K562 (cell line): ENCODE data around the gene LRRK1. TPM values are rescaled to one million over a fixed set of nuclear protein-coding genes. Genes with fewer than 3 reads are reported as not detected.

Source experiments
- ATAC-seq: fragments of 200-7000 bp; cut with Tn5 transposase; 3 replicates; pipeline ENCODE4 v1.9.1; 2020; ENCODE audit warnings: moderate library complexity
- BruUV-seq: library from RNA; stranded (reverse); fragments of 400-500 nt; replicated peaks from 2 replicates; lab custom pipeline; 2021; lab: Mats Ljungman, UMichigan
- CTCF ChIA-PET: fragments of 300-600 bp; formaldehyde crosslinking; extraction: SDS; loops from one replicate; lab custom pipeline; 2021; ENCODE audit warnings: low intra/inter-chr PET ratio; lab: Yijun Ruan, JAX
- POLR2A ChIA-PET: fragments of 300-600, 350-650 bp; sonication (Branson Sonifier 250); formaldehyde crosslinking; extraction: SDS; loops from one replicate; lab custom pipeline; 2021; ENCODE audit warnings: antibody characterized with exemption, inconsistent platforms; lab: Yijun Ruan, JAX
- DNase-seq, 4 experiments: peaks; one replicate each; pipeline versions ENCODE4 v3.0.0 to v3.0.0-alpha.2; 2011 to 2018; ENCODE audit warnings: low spot score in 3 of 4, mixed read lengths in 3 of 4; ENCODE audit errors: extremely low read depth in 1 of 4
- FAIRE-seq: peaks from 2 replicates; lab custom pipeline; 2011; peaks lifted over from hg19 to GRCh38; lab: Jason Lieb, UNC
- H2AFZ ChIP-seq: 2 replicates; pipeline ENCODE4 v1.6.0; 2011; ENCODE audit warnings: low read depth, low read length, control low read depth, inconsistent platforms
- H3K27ac ChIP-seq: fragments of 200-600 bp; 3 replicates; pipeline ENCODE4 v1.8.0; 2011; ENCODE audit warnings: low read depth, mild to moderate bottlenecking, control low read depth, inconsistent platforms, low read length, moderate library complexity, mixed read lengths; ENCODE audit errors: extremely low read depth
- H3K27me3 ChIP-seq, 2 experiments: fragments of 300-600 bp in 1 of 2; 2 replicates in 1 of 2; 3 replicates in 1 of 2; pipeline versions ENCODE4 v1.6.0 to v1.8.0; 2011; ENCODE audit warnings: inconsistent platforms in 2 of 2, low read length in 2 of 2, mild to moderate bottlenecking in 1 of 2, mixed read lengths in 1 of 2, moderate library complexity in 1 of 2; ENCODE audit not compliant: control insufficient read depth in 2 of 2, insufficient read depth in 2 of 2
- H3K36me3 ChIP-seq: fragments of 300-600 bp; 3 replicates; pipeline ENCODE4 v1.8.0; 2011; ENCODE audit warnings: mild to moderate bottlenecking, low read length, inconsistent platforms; ENCODE audit not compliant: control insufficient read depth, insufficient read depth
- H3K4me1 ChIP-seq, 2 experiments: fragments of 200-600 bp in 1 of 2; replicated peaks in 1 of 2; 2 replicates in 1 of 2; 3 replicates in 1 of 2; pipeline versions ENCODE4 v1.5.1 to v1.8.0; 2011; ENCODE audit warnings: inconsistent platforms in 2 of 2, low read length in 2 of 2, mild to moderate bottlenecking in 1 of 2, mixed read lengths in 1 of 2, moderate library complexity in 1 of 2; ENCODE audit not compliant: control insufficient read depth in 2 of 2, insufficient read depth in 2 of 2
- H3K4me2 ChIP-seq: 2 replicates; pipeline ENCODE4 v1.6.1; 2011; ENCODE audit warnings: low read length, control low read depth, inconsistent platforms, mixed read lengths; ENCODE audit not compliant: insufficient read depth
- H3K4me3 ChIP-seq: fragments of 200-600 bp; sonication (generic), shearing (Covaris generic); 2 replicates; pipeline ENCODE4 v1.5.1; 2016; ENCODE audit warnings: control low read depth, inconsistent platforms
- H3K79me2 ChIP-seq: fragments of 200-600 bp; 3 replicates; pipeline ENCODE4 v1.8.0; 2011; ENCODE audit warnings: low read length, inconsistent platforms; ENCODE audit not compliant: control insufficient read depth, insufficient read depth
- H3K9ac ChIP-seq, 2 experiments: 2 replicates each; pipeline versions ENCODE4 v1.6.0 to v1.6.1; 2011; ENCODE audit warnings: low read depth in 2 of 2, low read length in 2 of 2, control low read depth in 1 of 2, inconsistent platforms in 1 of 2, mild to moderate bottlenecking in 1 of 2, mixed read lengths in 1 of 2; ENCODE audit not compliant: insufficient read depth in 1 of 2
- H3K9me1 ChIP-seq: one replicate; pipeline ENCODE4 v1.6.0; 2011; ENCODE audit warnings: inconsistent platforms, mild to moderate bottlenecking, low read length, moderate library complexity; ENCODE audit not compliant: control insufficient read depth, insufficient read depth
- H3K9me3 ChIP-seq: replicated peaks from 2 replicates; pipeline ENCODE4 v1.5.1; 2011; ENCODE audit warnings: low read depth, low read length, inconsistent platforms; ENCODE audit not compliant: control insufficient read depth, insufficient read depth
- H4K20me1 ChIP-seq: replicated peaks from 2 replicates; pipeline ENCODE4 v1.6.1; 2011; ENCODE audit warnings: low read length, inconsistent platforms, mixed read lengths; ENCODE audit not compliant: control insufficient read depth, insufficient read depth
- CBFA2T2 ChIP-seq: fragments of 450-650 bp; conservative IDR thresholded peaks from 2 replicates; pipeline ENCODE4 v1.6.1; 2017; ENCODE audit warnings: mild to moderate bottlenecking
- COPS2 ChIP-seq: fragments of 450-650 bp; conservative IDR thresholded peaks from 2 replicates; pipeline ENCODE4 v1.6.1; 2016; ENCODE audit warnings: mild to moderate bottlenecking, moderate library complexity
- HMG20B ChIP-seq: fragments of 250-450 bp; sonication (Bioruptor Pico); IDR thresholded peaks from 2 replicates; pipeline ENCODE4 v1.5.0; 2021; ENCODE audit warnings: mild to moderate bottlenecking
- KDM5B ChIP-seq: fragments of 200-600 bp; sonication (generic); IDR thresholded peaks from 2 replicates; pipeline ENCODE4 v1.6.1; 2012; ENCODE audit warnings: low read depth, mild to moderate bottlenecking, moderate library complexity, low read length, control low read depth, inconsistent platforms; ENCODE audit not compliant: insufficient replicate concordance
- SMARCB1 ChIP-seq: IDR thresholded peaks from 2 replicates; pipeline ENCODE4 v1.6.1; 2011; ENCODE audit warnings: improper control_type of control experiment, low read depth; ENCODE audit not compliant: insufficient read length
- SPI1 ChIP-seq: IDR thresholded peaks from 2 replicates; pipeline ENCODE4 v1.6.1; 2011; ENCODE audit warnings: low read depth, low read length, control low read depth, borderline replicate concordance
- ZNF695 ChIP-seq: fragments of 450-650 bp; formaldehyde crosslinking; IDR thresholded peaks from 2 replicates; pipeline ENCODE4 v1.4.0; 2020; ENCODE audit warnings: mild to moderate bottlenecking, moderate library complexity
- WGBS: fragments of 100-300 bp; shearing (Covaris generic); methylation state at CpG from one replicate; pipeline ENCODE4 v1.1.6; 2016; ENCODE audit warnings: low coverage, mixed read lengths; ENCODE audit not compliant: insufficient coverage; ENCODE audit errors: missing lambda C conversion rate; 5-methylcytosine and 5-hydroxymethylcytosine counted together
- in situ Hi-C: fragments of 300-500 bp; cut with MboI; formaldehyde crosslinking; loops from 4 replicates; pipeline ENCODE4 v1.15.0; 2018; ENCODE audit warnings: inconsistent platforms, mixed read lengths
- intact Hi-C: fragments of 100-400 bp; cut with micrococcal nuclease; formaldehyde crosslinking; loops from 2 replicates; pipeline ENCODE4 v1.14.2; 2022
- polyA plus RNA-seq, 8 experiments: library from polyadenylated mRNA; depleted of rRNA in 4 of 8; stranded (reverse) in 5 of 8; unstranded in 3 of 8; fragments of >200 nt; fragmentation: Nextera tagmentation in 2 of 8; fragmentation: Illumina TruSeq in 1 of 8; extraction: Ambion mirVana in 2 of 8; extraction: Trizol in 1 of 8; gene quantifications; 2 replicates each; pipeline versions ENCODE4 v1.2.1 to v1.2.3, GENCODE V29; 2011 to 2014; ENCODE audit warnings: inconsistent platforms in 1 of 8, missing spikeins in 1 of 8
- total RNA-seq, 7 experiments: library from RNA; depleted of rRNA in 6 of 7; stranded (reverse); fragments of >200 nt in 6 of 7; fragmentation: Illumina TruSeq in 2 of 7; extraction: Trizol in 2 of 7; gene quantifications; 2 replicates each; pipeline versions ENCODE4 v1.2.1 to v1.2.3, GENCODE V29; 2011 to 2021; ENCODE audit warnings: low replicate concordance in 1 of 7
- TF ChIP-seq, protein P1 (sequence below): fragments of 150-350 bp; conservative IDR thresholded peaks from 2 replicates; pipeline ENCODE4 v1.6.1; 2014; ENCODE audit warnings: low read length

LRRK1 gene
- total and polyA plus RNA-seq, 9 of the 15 experiments (the other 6 are each of a cell fraction or from before 2014, with no cell fraction given): 0.01 to 1.5 (median 0.11) TPM

DNA sequence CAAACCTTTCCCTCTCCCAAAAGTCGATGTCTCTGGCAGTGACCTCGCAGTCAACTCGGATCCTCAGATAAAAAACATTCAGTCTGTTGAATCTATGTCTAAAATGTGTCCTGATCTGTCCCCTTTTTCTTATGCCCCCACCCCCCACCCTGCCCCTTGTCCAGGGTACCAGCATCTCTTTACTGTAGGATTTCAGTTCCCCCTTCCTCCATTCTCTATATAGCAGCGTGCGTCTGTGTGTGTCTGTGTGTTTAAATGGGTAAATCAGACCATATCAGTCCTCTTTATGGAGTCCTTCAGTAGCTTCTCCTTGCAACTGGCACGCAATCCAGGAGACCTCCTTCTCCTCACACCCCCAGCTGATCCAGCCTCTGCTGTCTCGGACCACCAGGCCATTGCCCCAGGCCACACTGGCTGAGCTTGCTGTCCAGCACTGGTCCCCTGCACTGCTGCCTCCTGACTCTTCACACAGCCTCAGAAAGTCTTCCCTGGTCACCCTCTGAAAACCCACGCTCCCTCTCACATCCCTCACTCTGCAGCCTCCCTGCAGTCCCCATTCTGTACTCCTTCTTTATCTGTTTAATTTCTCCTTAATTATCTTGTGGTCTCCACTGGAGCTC is 1.5 kb downstream of the LRRK1 start:
- FAIRE-seq (no peak), DNase-seq (no peak), ATAC-seq (no peak)
- Histone ChIP-seq H3K9ac (no peak overlapping the region), H3K4me3 (no peak overlapping the region), H3K36me3 (no peaks in the 10 kb centered on the region), H3K4me1 (peaks cover 0 to 20% of the 10 kb centered on the region in 2 experiments; a peak in 2 of 5 replicates), H3K27me3 (peaks cover 21 to 63% of the 10 kb centered on the region in 2 experiments), H3K9me1 (no peaks in the 10 kb centered on the region), H3K9me3 (no peaks in the 10 kb centered on the region), H3K79me2 (no peaks in the 10 kb centered on the region), H3K27ac (no peak overlapping the region), H3K4me2 (no peak overlapping the region), H4K20me1 (peaks cover 4% of the 10 kb centered on the region; the same call in 1 of the 2 replicates), H2AFZ (no peak overlapping the region)
- CTCF ChIA-PET: no interaction called here
- intact Hi-C loops (no loop called here), in situ Hi-C loops (loop anchor here (25.0 kb wide), 1 partner anchor 342 kb away; the partner anchor contains the start of gene CHSY1)
- BruUV-seq: no TSS peak
- POLR2A ChIA-PET: no interaction called here
- no peak for TF ChIP-seq SPI1
- 7% methylated on average over 8 of the region's 8 CpGs for WGBS

DNA sequence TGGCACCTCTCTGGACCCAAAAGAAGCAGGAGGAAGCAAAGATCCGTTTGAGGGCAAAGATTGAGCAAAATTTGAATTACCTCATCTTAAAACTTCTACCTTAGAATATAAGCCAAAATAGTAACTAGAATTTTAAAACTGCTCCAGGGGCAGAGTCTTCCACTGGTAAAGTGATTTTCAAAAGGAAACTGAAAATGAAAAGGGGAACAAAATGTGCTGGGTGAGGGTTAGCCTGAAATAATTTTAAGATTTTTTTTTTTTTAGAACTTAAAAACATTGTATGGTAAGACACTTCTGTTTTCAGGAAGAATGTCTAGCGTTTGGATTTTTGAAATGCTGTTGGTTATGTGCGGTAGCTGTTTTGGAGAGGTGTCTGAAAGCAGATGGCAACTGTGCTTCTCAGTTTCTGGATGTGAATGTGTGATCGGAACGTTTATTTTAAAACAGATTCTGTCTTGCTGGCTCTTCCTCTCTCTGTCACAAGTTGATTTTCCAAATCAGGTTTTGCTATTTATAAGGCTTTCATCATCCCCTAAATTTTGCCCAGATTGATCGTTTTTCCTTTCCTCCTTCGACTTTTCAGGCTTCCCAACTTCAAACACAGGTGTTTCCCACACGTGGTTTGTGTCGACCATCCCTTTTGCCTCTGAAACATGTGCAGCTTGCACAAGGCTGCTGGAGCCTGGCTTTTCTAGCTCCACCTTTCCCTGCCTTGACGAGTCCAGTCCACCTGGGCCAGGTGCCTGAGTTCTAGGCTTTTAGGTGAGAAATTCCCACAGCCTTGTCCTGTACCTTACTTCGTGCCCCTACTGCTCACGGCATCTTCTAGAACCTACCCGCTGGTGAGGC is 3.3 kb downstream of the LRRK1 start:
- Histone ChIP-seq H3K27ac (no peak overlapping the region), H3K36me3 (no peaks in the 10 kb centered on the region), H3K4me3 (no peak overlapping the region), H3K4me1 (peaks cover 0 to 20% of the 10 kb centered on the region in 2 experiments; a peak in 2 of 5 replicates), H3K27me3 (peaks cover 18 to 66% of the 10 kb centered on the region in 2 experiments), H3K9ac (no peak overlapping the region), H2AFZ (no peak overlapping the region), H3K9me3 (no peaks in the 10 kb centered on the region), H4K20me1 (peaks cover 4% of the 10 kb centered on the region; the same call in 1 of the 2 replicates), H3K4me2 (no peak overlapping the region), H3K9me1 (no peaks in the 10 kb centered on the region), H3K79me2 (no peaks in the 10 kb centered on the region)
- 2% methylated on average over 13 of the region's 13 CpGs for WGBS
- intact Hi-C loops: no loop called here
- in situ Hi-C loops: loop anchor here (25.0 kb wide), 1 partner anchor 340 kb away; the partner anchor contains the start of gene CHSY1
- ChIA-PET POLR2A (no interaction called here), CTCF (no interaction called here)
- ATAC-seq: no peak
- FAIRE-seq: no peak
- no TSS peak for BruUV-seq
- no peak for DNase-seq
- TF ChIP-seq KDM5B (no peak), CBFA2T2 (no peak), SMARCB1 (no peak), ZNF695 (no peak), COPS2 (no peak), HMG20B (CRISPR knock-in tag) (no peak)
- TF ChIP-seq, protein P1, sequence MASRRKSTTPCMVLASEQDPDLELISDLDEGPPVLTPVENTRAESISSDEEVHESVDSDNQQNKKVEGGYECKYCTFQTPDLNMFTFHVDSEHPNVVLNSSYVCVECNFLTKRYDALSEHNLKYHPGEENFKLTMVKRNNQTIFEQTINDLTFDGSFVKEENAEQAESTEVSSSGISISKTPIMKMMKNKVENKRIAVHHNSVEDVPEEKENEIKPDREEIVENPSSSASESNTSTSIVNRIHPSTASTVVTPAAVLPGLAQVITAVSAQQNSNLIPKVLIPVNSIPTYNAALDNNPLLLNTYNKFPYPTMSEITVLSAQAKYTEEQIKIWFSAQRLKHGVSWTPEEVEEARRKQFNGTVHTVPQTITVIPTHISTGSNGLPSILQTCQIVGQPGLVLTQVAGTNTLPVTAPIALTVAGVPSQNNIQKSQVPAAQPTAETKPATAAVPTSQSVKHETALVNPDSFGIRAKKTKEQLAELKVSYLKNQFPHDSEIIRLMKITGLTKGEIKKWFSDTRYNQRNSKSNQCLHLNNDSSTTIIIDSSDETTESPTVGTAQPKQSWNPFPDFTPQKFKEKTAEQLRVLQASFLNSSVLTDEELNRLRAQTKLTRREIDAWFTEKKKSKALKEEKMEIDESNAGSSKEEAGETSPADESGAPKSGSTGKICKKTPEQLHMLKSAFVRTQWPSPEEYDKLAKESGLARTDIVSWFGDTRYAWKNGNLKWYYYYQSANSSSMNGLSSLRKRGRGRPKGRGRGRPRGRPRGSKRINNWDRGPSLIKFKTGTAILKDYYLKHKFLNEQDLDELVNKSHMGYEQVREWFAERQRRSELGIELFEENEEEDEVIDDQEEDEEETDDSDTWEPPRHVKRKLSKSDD: no peak
